Measurements from ENCODE around the gene OVOL3.
"Not testable (repeated sequence)": the region's sequence is repeated elsewhere in the genome, so short reads cannot be mapped to it uniquely, and the experiment has no call there.

Gene OVOL3

DNA sequence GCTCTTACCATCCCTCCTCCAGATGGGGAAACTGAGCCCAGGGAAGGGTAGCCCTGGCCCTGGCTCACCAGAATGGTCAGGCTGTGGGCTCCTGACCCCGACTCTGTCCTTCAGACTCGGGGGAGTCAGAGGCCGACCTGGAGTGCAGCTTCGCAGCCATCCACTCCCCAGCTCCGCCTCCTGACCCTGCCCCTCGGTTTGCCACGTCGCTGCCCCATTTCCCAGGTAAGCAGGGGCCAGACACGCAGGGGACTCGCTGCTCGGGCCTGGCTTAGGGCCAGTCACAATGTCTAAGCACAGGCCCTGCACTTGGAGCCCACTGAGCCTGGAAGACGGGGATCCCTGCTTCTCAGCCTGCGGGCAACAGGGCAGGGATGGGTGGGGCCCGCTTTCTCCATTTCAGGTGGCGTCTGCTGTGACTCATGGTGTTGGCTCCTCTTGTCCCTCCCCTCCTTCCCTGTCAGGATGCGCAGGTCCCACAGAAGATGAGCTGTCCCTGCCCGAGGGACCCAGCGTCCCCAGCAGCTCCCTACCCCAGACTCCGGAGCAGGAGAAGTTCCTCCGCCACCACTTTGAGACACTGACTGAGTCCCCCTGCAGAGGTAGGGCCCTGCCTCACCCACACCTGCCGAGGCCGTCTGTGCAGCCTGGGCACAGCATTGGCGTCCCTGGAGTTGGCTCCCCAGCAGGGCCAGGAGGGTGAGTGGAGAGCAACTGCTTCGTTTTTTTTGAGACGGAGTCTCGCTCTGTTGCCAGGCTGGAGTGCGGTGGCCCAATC is 9.2 kb upstream of the OVOL3 start:
- DNase-seq: no peak

DNA sequence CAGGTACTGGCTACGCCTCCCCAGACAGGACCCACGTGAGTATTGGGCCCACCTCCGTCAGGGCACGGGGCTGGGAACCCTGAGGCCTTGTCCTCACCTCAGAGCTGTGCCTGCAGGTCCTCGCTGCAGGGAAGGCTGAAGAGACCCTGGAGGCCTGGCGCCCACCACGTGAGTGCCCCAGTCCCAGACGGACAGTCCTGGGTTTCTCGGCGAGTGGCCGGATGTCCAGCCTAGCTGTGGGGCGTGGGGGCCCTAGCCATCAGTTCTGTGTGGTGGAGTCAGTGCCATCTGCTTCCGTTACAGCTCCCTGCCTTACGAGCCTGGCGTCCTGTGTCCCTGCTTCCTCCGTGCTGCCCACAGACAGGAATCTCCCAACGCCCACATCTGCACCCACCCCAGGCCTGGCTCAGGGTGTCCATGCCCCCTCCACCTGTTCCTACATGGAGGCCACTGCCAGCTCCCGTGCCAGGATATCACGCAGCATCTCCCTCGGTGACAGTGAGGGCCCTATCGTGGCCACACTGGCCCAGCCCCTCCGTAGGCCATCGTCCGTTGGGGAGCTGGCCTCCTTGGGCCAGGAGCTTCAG is 7.8 kb upstream of the OVOL3 start:
- DNase-seq: no peak

DNA sequence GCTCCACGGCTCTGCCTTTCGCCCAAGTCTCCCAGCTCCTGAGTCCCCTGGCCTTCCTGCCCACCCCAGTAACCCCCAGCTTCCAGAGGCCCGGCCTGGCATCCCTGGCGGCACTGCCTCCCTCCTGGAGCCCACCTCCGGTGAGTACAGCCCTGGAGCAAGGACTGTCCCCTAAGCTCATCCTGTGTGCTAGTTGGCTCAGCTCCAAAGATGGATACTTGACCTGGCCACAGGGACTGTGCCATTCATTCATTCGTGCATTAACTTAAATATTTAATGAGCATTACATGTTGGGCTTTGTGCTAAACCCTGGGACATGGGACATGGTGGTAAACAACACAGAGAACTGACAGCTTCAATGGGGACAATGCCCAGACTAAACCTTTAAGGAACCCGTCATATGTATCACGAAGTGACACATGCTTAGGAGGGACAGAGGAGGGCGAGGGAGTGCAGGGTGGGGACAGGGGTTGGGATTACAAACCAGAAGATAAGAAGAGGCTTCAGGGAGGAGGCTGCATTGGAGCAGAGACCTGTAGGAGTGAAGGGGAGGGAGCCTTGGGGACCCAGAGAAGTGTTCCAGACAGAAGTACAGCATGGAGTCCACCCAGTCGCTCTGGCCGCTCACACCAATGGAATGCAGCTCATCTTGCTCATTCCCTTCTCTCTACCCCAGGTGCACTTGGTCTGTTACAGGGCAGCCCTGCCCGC is 6.9 kb upstream of the OVOL3 start:
- no peak for DNase-seq

DNA sequence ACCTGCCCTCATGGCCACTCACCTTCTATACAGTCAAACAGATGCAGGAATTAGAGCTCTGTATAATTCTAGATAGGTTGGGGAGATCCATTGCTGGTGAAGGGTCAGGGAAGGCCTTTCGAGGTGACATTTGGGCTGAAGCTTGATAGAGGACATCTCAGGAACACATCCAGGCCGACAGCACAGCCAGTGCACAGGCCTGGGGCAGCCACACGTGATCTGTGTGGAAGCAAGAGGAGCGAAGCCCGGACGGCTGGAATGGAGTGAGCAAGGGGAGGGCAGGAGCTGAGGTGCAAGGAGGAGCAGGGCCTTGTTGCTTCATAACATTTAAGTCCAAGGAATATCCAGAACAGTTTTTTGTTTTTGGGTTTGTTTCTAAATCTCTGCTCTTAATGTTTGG is 4.5 kb upstream of the OVOL3 start:
- no peak for DNase-seq

DNA sequence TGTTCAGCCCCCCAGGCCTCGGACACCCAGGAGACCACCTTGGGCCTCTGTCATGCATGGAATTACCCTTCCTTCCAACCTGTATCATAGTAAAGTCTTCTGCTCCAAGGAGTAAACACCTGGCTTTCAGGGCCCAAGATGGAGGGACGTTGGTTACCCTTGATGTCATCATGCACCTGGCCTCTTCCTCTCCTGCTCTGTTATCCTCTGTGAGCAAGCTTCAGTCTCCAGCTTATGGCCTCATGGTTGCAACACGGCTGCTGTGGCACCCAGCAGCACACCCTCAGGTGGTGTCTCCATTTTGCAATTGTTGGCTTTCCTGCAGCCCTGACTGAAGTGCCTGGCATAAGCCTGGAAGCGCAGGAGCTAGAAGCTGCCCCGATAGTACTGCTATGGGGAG is 4.0 kb upstream of the OVOL3 start:
- no peak for DNase-seq

DNA sequence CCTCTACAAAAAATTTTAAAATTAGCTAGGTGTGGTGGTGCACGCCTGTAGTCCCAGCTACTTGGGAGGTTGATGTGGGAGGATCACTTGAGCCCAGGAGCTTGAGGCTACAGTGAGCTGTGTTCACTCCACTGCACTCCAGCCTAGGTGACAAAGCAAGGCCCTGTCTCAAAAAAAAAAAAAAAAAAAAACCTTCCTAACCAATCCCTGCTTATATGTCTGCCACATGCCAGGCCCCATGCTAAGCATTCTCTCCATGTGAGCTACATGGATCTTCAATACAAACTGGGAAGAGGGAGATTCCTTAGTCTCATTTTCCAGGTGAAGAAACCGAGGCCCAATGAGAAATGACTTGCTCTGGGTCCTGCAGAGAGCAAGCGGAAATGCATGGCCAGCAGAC is 2.3 kb upstream of the OVOL3 start:
- DNase-seq: no peak

DNA sequence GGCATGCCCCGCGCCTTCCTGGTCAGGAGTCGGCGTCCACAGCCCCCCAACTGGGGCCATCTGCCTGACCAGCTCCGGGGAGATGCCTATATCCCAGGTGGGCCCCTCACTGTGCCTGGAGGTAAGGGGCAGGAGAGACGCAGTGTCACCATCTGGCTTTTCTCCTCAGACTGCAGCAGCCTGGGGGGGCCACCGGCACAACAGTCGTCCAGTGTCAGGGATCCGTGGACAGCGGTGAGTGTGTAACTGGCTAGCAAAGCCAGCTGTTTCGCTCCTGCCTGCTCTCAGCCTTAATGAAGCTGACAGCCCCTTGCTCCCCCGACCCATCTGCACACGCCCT is 227 bp downstream of the OVOL3 start:
- DNase-seq: no peak

DNA sequence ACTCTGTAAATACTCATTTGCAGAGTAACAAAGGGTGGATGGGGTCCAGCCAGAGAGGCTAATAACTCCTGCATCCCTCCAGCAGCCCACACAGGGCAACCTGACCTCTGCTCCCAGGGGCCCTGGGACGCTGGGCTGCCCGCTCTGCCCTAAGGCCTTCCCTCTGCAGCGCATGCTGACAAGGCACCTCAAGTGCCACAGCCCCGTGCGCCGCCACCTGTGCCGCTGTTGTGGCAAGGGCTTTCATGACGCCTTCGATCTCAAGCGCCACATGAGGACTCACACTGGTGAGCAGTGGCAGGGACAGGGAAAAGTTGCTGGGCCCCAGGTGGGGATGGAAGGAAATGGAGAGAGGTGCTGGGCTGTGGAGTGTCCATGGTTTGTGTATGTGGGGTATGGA is 1.7 kb downstream of the OVOL3 start:
- DNase-seq: no peak

DNA sequence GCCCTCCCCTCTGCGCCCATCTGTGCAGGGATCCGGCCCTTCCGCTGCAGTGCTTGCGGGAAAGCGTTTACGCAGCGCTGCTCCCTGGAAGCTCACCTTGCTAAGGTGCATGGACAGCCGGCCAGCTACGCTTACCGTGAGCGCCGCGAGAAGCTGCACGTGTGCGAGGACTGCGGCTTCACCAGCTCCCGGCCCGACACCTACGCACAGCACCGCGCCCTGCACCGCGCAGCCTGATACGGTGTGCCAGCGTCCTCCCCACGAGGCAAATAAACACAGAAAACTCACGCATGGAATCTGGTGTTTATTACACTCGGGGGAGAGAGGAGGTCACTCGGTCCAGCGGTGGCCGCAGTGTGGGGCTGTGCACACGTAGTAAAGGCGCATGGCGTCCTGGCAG is 2.5 kb downstream of the OVOL3 start:
- DNase-seq: no peak

DNA sequence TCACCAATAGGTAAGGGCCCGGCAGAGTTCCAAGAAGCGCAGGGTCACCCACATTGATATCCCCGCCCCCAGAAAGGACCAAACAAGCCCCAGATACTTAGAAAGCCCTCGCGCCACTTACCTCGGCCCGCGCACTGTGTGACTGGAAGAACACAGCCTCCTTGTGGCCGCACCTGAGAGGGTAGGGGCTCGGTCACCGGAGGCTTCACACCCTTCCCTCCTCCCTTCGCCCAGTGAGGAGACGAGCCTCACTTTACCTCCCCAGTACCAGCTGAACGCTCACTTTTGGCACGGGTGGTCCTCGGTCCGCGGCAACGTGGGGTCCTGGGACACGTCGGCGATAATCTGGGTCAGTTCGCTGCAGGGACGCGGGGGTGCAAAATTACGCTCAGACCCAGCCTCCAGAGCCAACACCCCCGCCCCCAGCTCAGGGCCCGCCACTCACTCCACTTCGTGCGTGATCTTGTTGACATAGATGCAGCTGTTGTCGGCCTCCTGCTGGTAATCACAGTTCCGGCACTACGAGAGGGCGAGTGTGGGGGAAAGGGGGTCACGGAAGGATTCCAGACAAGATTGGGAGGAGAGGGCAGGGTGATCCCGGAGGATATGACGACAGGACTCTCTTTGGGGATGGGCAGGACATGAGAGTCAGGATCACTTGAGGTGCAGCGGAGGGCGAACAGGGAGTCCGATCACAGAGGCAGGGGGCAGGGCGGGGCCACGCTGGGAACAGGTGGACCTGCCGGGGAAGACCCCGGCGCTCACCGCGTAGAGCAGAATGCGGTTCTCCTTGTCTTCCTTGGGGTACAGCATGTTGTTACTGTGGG is 3.2 kb downstream of the OVOL3 start:
- DNase-seq: no peak

DNA sequence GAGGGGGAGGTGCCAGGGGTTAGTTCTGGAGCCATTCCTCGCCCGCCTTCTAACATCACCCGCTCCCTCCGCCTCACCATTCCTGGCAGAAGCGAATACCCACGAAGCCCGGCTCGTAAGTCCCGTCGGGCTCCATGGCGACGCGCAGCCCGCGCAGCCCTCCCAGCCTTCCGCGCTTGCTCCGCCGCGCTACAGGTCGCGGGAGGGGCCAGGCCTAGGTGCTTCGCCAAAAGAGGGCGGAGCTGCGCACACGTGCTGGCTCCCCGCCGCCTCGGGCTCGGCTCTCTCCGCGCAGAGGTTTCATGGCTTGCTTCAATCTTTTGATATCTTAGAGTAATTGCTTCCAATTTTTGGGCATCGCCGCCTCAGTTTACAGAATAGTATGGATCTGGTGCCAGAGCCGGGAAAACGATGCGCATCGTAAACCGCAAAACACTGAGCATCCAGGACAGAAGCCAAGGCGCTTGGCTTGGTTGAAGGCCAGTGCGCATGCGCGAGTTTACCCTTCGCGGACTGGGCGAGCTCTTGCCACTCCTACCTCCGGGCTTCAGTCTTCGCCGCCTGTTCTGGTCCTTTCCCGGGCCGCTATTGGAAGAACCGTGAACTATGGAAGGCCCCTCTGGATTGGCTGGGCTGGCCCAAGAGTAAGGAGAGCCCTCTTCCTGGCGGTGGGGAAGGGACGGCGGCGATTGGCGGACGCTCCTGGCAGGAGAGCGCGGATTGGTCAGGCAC is 3.9 kb downstream of the OVOL3 start, which contains the start of gene POLR2I:
POLR2I (minus strand) TSS at position 155 of the 732 bp plus-strand sequence; CDS start at position 136, 19 bp downstream.
- peak; percentile 100 for DNase-seq

DNA sequence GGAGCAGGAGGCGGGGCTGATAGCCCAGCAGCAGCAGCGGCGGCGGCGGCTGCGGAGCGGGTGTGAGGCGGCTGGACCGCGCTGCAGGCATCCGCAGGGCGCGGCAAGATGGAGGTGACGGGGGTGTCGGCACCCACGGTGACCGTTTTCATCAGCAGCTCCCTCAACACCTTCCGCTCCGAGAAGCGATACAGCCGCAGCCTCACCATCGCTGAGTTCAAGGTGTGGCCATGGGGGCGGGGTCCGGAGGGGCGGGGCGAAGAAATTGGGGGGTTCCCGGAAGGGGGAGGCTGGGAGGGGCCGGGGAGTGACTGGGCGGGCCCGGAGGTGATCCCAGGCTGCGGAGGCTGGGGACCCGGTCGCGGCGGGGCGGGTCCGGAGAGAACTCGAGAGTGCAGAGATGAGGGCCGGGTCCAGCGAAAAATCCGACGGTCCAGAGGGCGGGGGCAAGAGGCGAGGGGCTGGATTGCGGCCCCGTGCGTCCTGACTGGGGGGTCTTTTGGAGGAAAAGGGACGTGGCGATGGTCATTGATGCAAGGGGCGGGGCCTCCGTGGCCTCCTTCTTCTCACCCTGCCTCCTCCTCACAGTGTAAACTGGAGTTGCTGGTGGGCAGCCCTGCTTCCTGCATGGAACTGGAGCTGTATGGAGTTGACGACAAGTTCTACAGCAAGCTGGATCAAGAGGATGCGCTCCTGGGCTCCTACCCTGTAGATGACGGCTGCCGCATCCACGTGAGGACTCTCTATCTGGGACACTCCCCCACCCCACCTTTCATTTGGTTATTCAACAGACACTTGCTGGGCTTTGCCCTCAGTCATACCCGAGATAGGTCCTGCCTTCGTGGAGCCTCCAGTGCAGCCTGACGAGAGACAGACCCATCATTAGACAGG is 4.8 kb downstream of the OVOL3 start, which contains the start of gene TBCB:
TBCB (plus strand) TSS at position 16 of the 891 bp plus-strand sequence; CDS start at position 109, 93 bp downstream.
- peak; percentile 54 to 79 for DNase-seq

DNA sequence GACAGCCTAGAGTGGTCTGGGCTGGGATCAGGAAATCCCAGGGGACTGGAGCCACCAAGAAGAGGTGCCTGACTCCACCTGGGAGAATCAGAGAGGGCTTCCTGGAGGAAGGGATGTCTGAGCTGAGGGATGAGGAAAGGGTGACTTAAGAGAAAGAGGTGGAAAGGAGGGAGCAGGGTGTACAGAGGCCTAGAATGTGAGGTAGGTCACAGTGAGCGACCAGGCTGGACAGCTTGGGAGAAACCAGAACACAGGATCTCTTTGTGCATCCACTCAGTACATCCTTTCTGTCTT is 5.3 kb downstream of the OVOL3 start:
- no peak for DNase-seq

DNA sequence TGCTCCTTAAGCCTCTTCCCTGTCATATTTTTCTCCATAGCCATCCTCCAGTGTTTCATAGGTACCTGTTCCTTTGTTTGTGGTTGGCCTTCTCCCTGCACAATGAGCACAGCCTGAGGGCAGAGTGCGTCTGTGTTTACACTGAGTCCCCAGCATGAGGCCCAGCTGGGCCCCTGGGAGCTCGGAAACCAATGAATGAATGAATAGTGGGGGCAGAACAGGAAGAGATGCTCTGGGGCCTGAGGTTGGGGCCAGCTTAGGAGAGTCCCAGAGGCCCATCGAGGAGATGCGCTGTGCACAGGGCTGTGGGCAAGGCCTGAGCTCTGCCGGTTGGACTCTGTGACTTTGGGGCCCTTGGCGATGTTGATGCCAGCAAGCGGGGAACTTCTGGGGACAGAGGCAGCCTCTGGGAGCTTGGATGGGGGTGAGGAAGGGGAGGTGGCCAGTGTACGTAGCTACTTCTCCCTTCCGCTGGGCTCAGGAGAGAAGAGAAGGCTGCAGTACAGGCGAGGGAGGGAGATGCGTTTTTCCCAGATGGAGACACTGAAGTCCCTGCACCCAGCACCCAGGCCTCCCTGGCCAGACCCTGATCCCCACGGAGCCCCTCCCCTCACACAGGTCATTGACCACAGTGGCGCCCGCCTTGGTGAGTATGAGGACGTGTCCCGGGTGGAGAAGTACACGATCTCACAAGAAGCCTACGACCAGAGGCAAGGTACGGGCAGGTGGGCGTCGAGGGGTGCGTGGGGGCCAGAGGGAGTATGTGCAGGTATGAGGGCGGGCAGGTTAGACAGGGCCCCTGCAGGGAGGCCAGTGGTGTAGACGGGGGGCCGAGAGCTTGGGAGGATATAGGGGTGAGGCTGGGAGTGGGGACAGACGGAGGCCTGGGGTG is 9.4 kb downstream of the OVOL3 start:
- DNase-seq: no peak

DNA sequence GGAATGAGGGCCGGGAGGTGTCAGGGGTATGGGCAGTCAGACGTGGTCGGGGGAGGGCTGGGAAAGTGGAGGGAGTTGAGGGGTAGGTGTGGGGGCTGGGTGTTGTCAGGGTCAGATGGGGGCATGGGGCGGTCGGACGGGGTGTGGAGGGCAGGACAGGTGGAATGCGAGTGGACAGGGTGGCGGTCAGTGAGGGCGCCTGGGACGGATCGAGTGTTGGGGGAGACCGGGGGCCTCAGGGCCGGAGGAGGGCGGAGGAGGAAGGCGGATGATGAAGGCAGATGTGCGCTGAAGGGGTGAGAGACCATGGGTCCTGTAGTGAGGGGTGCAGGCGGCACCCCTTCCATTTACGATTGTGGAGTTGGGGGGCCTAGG is 10.0 kb downstream of the OVOL3 start:
- no peak for DNase-seq

DNA sequence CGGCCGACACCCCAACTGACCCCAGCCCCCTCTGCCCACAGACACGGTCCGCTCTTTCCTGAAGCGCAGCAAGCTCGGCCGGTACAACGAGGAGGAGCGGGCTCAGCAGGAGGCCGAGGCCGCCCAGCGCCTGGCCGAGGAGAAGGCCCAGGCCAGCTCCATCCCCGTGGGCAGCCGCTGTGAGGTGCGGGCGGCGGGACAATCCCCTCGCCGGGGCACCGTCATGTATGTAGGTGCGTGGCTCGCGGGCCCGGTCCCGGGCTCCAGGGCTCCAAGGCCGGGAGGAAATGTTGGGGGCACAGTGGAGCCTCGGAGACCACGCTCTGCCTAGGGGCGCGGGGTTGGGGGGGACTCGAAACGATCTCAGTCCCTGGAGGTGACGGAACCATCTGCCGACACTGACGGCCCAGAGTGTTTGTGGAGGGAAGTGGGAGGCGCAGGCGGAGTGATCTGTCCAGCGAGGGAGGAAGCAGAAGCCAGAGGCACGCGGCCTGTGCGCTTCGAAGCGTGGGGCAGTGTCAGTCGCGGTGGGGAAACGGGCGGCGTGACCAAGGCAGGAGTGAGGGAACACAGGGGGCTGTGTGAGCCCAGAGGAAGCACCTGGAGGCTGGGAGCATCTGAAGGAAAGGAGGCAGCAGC is 10.7 kb downstream of the OVOL3 start:
- peak; percentile 12 to 17 for DNase-seq

DNA sequence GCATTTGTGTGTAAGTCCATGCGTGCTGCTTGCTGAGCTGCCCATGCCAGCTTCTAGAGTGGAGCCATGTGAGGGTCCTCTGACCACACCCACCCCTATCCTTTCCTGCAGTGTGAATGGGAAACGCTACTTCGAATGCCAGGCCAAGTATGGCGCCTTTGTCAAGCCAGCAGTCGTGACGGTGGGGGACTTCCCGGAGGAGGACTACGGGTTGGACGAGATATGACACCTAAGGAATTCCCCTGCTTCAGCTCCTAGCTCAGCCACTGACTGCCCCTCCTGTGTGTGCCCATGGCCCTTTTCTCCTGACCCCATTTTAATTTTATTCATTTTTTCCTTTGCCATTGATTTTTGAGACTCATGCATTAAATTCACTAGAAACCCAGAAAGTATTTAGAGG is 14.6 kb downstream of the OVOL3 start:
- no peak for DNase-seq

DNA sequence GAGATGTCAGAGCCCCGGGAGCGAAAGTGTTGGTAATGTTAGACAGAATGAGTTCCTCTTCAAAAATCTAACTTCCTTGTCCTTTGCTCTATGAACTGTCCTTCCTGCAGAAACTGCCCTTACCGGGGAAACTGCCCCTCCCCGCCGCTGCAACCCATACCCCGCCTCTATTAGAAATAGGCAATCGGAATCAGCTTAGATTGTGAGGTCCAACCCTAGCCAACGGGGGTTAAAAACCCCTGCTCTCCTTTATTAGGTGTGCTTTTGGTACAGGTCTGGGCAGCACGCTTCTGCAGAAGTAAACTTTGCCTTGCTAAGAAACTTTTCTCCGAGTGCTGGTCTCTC is 17.4 kb downstream of the OVOL3 start:
- peak; percentile 85 to 86 for DNase-seq

DNA sequence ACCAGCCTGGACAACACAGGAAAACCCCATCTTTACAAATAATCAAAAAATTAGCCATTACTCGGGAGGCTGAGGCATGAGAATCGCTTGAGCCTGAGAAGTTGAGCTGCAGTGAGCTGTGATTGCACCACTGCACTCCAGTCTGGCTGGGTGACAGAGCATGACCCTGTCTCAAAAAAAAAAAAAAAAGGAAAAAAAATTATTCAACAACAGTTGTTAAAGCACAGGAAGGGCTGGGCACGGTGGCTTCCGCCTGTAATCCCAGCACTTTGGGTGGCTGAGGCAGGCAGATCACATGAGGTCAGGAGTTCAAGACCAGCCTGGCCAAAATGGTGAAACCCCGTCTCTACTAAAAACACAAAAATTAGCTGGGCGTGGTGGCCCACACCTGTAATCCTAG is 20.3 kb downstream of the OVOL3 start:
- not testable (repeated sequence) for DNase-seq

DNA sequence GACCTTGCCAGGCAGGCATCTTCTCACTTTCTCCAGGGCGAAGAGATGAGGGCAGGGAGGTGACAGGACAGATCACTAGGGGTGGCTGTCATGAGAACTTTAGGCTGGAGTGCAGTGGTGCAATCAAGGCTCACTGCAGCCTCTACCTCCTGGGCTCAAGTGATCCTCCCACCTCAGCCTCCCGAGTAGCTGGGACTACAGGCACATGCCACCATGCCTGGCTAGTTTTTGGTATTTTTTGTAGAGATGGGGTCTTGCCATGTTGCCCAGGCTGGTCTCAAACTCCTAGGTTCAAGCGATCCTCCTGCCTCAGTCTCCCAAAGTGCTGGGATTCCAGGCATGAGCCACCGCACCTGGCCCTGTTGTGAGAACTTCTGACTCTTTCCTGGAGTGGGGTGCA is 23.9 kb downstream of the OVOL3 start:
- DNase-seq: not testable (repeated sequence)
